Brain microvascular endothelial cell (primary cell): ENCODE data around the gene ELOVL4.

Source experiments
- DNase-seq: peaks from one replicate; pipeline ENCODE4 v3.0.0-alpha.2; 2020
- H3K27ac ChIP-seq: fragments of 250-450 bp; sonication (Bioruptor Pico); 2 replicates; pipeline ENCODE4 v1.5.1; 2020; ENCODE audit warnings: mild to moderate bottlenecking, moderate library complexity
- H3K27me3 ChIP-seq: fragments of 250-450 bp; sonication (Bioruptor Pico); replicated peaks from 2 replicates; pipeline ENCODE4 v1.5.1; 2020; ENCODE audit warnings: mild to moderate bottlenecking
- H3K36me3 ChIP-seq: fragments of 250-450 bp; sonication (Bioruptor Pico); replicated peaks from 2 replicates; pipeline ENCODE4 v1.5.1; 2020; ENCODE audit warnings: mild to moderate bottlenecking
- H3K4me3 ChIP-seq: 2 replicates; pipeline ENCODE4 v1.5.1; 2011; ENCODE audit warnings: low read depth, mild to moderate bottlenecking, control low read depth, low read length, moderate library complexity
- CTCF ChIP-seq: IDR thresholded peaks from 2 replicates; pipeline ENCODE4 v1.5.1; 2011; ENCODE audit warnings: low read depth, mild to moderate bottlenecking, moderate library complexity, low read length, control low read depth, inconsistent platforms; ENCODE audit errors: missing control alignments
- in situ Hi-C: cut with HindIII; loops from 2 replicates; pipeline ENCODE4 v1.10.0; 2017; ENCODE audit warnings: low sequenced_read_pairs, low pct_ligation_motif_present

The ELOVL4 gene

GRCh38 chr6:79888587-79888986 lies 58.8 kb downstream of the ELOVL4 start:
- Histone ChIP-seq H3K4me3 (no peak overlapping the region), H3K27ac (no peak overlapping the region), H3K36me3 (no peaks in the 10 kb centered on the region), H3K27me3 (no peaks in the 10 kb centered on the region)
- no peak for TF ChIP-seq CTCF
- no peak for DNase-seq
- in situ Hi-C loops, result no loop called here

- Histone ChIP-seq H3K27me3 (no peaks in the 10 kb centered on the region), H3K4me3 (no peak overlapping the region), H3K36me3 (no peaks in the 10 kb centered on the region), H3K27ac (no peak overlapping the region)
- DNase-seq, result no peak
- in situ Hi-C loops, result no loop called here
- no peak for TF ChIP-seq CTCF
Observed at GRCh38 chr6:79878142-79878748, 69.1 kb downstream of the ELOVL4 start.

- TF ChIP-seq CTCF, result no peak
- in situ Hi-C loops, result no loop called here
- H3K27me3 ChIP-seq, result no peaks in the 10 kb centered on the region
- no peak for DNase-seq
- no peak overlapping the region for H3K4me3 ChIP-seq
- H3K27ac ChIP-seq, result no peak overlapping the region
- no peaks in the 10 kb centered on the region for H3K36me3 ChIP-seq
Observed at GRCh38 chr6:79874531-79875134, 72.7 kb downstream of the ELOVL4 start.

- in situ Hi-C loops, result no loop called here
- H3K27ac ChIP-seq, result no peak overlapping the region
- no peak overlapping the region for H3K4me3 ChIP-seq
Observed at GRCh38 chr6:79872986-79873385, 74.4 kb downstream of the ELOVL4 start.

GRCh38 chr6:79872303-79872702 lies 75.0 kb downstream of the ELOVL4 start:
- H3K27me3 ChIP-seq, result no peaks in the 10 kb centered on the region
- H3K4me3 ChIP-seq, result no peak overlapping the region
- TF ChIP-seq CTCF, result no peak
- no peak for DNase-seq
- H3K36me3 ChIP-seq, result no peaks in the 10 kb centered on the region
- in situ Hi-C loops, result no loop called here
- H3K27ac ChIP-seq, result no peak overlapping the region

More at GRCh38 chr6:79872986-79873385, 74.4 kb downstream of the ELOVL4 start:
- no peaks in the 10 kb centered on the region for H3K27me3 ChIP-seq
- no peaks in the 10 kb centered on the region for H3K36me3 ChIP-seq
- no peak for TF ChIP-seq CTCF
- DNase-seq, result peak; percentile 56

GRCh38 chr6:79869600-79870084 lies 77.7 kb downstream of the ELOVL4 start:
- peak; percentile 55 for DNase-seq
- Histone ChIP-seq H3K4me3 (peak overlapping the region; percentile 4), H3K27me3 (no peaks in the 10 kb centered on the region), H3K27ac (no peak overlapping the region), H3K36me3 (no peaks in the 10 kb centered on the region)
- in situ Hi-C loops, result no loop called here
- TF ChIP-seq CTCF, result peak; percentile 96
